HG03378 (cell line): ENCODE data around the gene TRAPPC10.
"Not testable (repeated sequence)": the region's sequence is repeated elsewhere in the genome, so short reads cannot be mapped to it uniquely, and the experiment has no call there.

Experiments used
- ATAC-seq: cut with Tn5 transposase; IDR thresholded peaks from one replicate; pipeline ENCODE4 v1.9.1; 2021; ENCODE audit warnings: mild to moderate bottlenecking, moderate library complexity; ENCODE audit not compliant: unreplicated experiment

The TRAPPC10 gene

GRCh38 chr21:44086636-44087425 lies 74.7 kb downstream of the TRAPPC10 start:
- no peak for ATAC-seq

- no peak for ATAC-seq
These were observed 75.6 kb downstream of the TRAPPC10 start for GRCh38 chr21:44087426-44088400.

GRCh38 chr21:44088401-44088780 lies 76.3 kb downstream of the TRAPPC10 start:
- no peak for ATAC-seq

- no peak for ATAC-seq
These were observed 77.1 kb downstream of the TRAPPC10 start for GRCh38 chr21:44089001-44089911.

- no peak for ATAC-seq
These were observed 78.2 kb downstream of the TRAPPC10 start for GRCh38 chr21:44090325-44090724.

GRCh38 chr21:44092211-44092610 lies 80.1 kb downstream of the TRAPPC10 start:
- ATAC-seq = no peak

GRCh38 chr21:44093761-44094160 lies 81.7 kb downstream of the TRAPPC10 start:
- no peak for ATAC-seq

GRCh38 chr21:44094832-44095231 lies 82.7 kb downstream of the TRAPPC10 start:
- ATAC-seq = no peak

GRCh38 chr21:44098507-44098906 lies 86.4 kb downstream of the TRAPPC10 start:
- not testable (repeated sequence) for ATAC-seq

GRCh38 chr21:44098964-44099363 lies 86.9 kb downstream of the TRAPPC10 start:
- not testable (repeated sequence) for ATAC-seq

- ATAC-seq = peak; percentile 56
These were observed 95.0 kb downstream of the TRAPPC10 start, which contains the start of gene PWP2 for GRCh38 chr21:44107026-44107501. Gene PWP2 (plus strand): TSS chr21:44107399. CDS start chr21:44107417, 18 bp downstream.

- ATAC-seq = not testable (repeated sequence)
These were observed 95.5 kb downstream of the TRAPPC10 start for GRCh38 chr21:44107589-44107988.

- not testable (repeated sequence) for ATAC-seq
These were observed 101.7 kb downstream of the TRAPPC10 start for GRCh38 chr21:44113702-44114371.

- not testable (repeated sequence) for ATAC-seq
These were observed 110.0 kb downstream of the TRAPPC10 start for GRCh38 chr21:44122131-44122530.

GRCh38 chr21:44127827-44128226 lies 115.7 kb downstream of the TRAPPC10 start:
- not testable (repeated sequence) for ATAC-seq

- not testable (repeated sequence) for ATAC-seq
These were observed 121.6 kb downstream of the TRAPPC10 start for GRCh38 chr21:44133715-44134057.

GRCh38 chr21:44134732-44135131 lies 122.6 kb downstream of the TRAPPC10 start:
- ATAC-seq = not testable (repeated sequence)

GRCh38 chr21:44138039-44138438 lies 125.9 kb downstream of the TRAPPC10 start:
- not testable (repeated sequence) for ATAC-seq

GRCh38 chr21:44139787-44140551 lies 127.9 kb downstream of the TRAPPC10 start:
- not testable (repeated sequence) for ATAC-seq
